Testis (tissue), 2 donors: Measurements from ENCODE around the gene MMP15.

Experiments used
- CTCF ChIP-seq, 3 experiments: fragments of 450-650 bp in 2 of 3; fragments of 200-600 bp in 1 of 3; sonication (generic) in 1 of 3; IDR thresholded peaks; one replicate each; pipeline ENCODE4 v1.5.1; 2016 to 2019; ENCODE audit warnings: antibody characterized with exemption in 3 of 3, mild to moderate bottlenecking in 2 of 3, moderate library complexity in 1 of 3
- POLR2A ChIP-seq: fragments of 450-650 bp; IDR thresholded peaks from one replicate; pipeline ENCODE4 v1.6.1; 2017; ENCODE audit warnings: antibody characterized with exemption, mild to moderate bottlenecking, moderate library complexity

DNA sequence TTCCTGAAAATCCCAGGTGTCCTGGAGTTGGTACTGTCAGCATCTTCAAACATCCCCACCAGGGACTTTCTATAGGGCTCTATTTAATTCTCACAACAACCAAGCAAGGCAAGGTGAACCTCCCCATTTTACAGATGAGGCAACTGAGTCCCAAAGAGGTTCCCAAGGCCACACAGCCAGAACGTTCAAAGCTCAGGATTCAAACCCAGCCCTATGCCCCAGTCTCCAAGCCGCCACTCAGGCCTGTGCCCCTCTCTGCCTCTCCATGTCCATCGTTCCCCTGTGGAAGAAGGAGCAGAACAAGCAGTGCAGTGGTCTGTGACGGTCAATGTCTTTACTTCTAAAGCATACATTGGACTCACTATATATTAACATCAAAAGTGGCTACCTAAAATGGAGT lies 31.2 kb upstream of the MMP15 start:
- TF ChIP-seq CTCF (IDR thresholded peaks at IDR 0.05) (no peak), POLR2A (no peak)
